Measurements from ENCODE around the gene PRPSAP2.

- TF ChIP-seq CTCF (IDR thresholded peaks at IDR 0.05) = no peak
- TF ChIP-seq POLR2A (IDR thresholded peaks at IDR 0.05) = no peak
Measured at GRCh38 chr17:18896146-18896545, 38.2 kb downstream of the PRPSAP2 start.

Measured in vagina (tissue), 2 donors.